Measurements from ENCODE around the gene MSL3B. TPM values are rescaled to one million over a fixed set of nuclear protein-coding genes. Genes with fewer than 3 reads are reported as not detected.
A peak's percentile ranks its signal among the peaks of the same experiment; 100 is the strongest.

MSL3B gene

DNA sequence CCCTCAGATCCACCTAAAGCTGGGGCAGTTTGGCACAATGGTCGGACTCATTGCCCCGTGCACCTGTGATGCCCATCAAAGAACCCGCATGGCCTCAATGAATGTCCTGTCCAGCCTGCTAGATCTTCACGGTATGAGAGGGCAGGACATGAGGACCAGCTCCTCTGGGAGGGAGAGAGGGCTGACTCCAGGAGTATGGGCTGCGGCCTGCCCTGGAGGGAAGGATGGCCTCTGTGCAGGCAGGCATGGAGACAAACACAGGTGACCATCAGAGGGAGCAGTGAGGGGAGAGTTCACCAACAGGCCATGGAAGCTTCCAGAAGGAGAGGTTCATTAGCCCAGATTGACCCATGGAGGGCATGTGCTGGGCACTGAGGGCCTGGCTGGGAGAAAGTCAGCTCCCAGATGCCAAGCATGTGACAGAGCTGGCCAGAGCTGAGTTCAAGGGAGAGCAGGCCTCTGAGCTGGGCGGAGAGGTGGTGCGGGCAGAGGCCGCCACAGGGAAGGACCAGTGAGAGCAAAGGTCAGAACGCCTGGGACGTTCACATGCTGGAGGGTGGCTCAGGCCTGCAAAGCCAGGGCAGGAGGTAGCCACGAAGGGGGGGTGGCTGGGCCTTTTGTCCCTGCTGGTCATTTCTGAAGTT is 50.1 kb downstream of the MSL3B start:
- DNase-seq (ENCODE audit: low spot score) = no peak
- no peak for ATAC-seq (ENCODE audit: low FRiP score)
- TF ChIP-seq, protein P1, sequence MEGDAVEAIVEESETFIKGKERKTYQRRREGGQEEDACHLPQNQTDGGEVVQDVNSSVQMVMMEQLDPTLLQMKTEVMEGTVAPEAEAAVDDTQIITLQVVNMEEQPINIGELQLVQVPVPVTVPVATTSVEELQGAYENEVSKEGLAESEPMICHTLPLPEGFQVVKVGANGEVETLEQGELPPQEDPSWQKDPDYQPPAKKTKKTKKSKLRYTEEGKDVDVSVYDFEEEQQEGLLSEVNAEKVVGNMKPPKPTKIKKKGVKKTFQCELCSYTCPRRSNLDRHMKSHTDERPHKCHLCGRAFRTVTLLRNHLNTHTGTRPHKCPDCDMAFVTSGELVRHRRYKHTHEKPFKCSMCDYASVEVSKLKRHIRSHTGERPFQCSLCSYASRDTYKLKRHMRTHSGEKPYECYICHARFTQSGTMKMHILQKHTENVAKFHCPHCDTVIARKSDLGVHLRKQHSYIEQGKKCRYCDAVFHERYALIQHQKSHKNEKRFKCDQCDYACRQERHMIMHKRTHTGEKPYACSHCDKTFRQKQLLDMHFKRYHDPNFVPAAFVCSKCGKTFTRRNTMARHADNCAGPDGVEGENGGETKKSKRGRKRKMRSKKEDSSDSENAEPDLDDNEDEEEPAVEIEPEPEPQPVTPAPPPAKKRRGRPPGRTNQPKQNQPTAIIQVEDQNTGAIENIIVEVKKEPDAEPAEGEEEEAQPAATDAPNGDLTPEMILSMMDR (IDR thresholded peaks at IDR 0.05) = no peak

DNA sequence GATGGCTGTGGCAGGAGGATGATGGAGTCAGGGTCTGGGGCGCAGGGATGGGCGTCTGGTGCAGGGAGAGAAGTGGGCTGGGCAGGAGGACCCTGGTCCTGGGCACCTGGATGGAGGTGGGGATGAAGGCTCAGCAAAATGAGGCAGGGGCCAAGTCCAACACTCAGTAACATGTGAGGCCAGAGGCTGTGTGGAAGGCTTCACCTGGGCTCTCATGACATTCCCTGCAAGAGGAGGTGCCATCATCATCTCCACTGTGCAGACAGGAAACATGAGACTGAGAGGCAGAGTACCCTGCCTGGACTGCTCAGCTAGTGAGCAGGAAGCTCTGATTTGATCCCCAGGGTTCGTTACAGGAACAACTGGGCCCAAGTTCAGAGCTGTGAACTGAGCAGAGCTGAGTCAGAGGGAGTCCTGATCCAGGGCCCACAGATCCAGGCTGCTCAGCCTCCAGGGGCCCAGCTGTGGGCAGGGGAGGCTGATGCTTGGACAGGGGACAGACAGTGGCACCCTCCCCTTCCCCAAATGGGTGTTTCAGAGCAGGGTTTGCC is 50.8 kb downstream of the MSL3B start:
- no peak for ATAC-seq (ENCODE audit: low FRiP score)
- peak; percentile 8 for DNase-seq (ENCODE audit: low spot score)
- TF ChIP-seq, protein P1 (IDR thresholded peaks at IDR 0.05) = no peak

DNA sequence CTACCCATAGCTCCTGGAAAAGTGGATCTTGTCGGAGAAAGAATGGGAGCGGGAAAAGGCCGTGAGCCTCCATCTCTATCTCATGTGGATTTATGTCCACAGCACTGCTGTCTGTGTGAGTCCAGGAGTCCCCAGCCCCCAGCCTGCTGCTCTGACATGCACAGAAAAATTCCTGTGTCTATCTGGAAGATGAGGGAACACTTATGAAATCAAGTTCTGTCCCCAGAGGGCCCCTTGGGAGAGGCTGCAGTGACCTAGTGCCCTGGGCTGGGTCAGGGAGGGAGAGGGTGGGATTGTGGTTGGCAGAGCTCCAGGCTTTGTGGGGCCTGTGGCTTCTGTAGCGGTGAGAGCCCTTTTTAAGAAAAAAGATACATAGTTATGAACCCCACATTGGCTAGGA is 51.4 kb downstream of the MSL3B start:
- ATAC-seq (ENCODE audit: low FRiP score) (no peak), DNase-seq (ENCODE audit: low spot score) (no peak)
- TF ChIP-seq, protein P1 (IDR thresholded peaks at IDR 0.05) = no peak

DNA sequence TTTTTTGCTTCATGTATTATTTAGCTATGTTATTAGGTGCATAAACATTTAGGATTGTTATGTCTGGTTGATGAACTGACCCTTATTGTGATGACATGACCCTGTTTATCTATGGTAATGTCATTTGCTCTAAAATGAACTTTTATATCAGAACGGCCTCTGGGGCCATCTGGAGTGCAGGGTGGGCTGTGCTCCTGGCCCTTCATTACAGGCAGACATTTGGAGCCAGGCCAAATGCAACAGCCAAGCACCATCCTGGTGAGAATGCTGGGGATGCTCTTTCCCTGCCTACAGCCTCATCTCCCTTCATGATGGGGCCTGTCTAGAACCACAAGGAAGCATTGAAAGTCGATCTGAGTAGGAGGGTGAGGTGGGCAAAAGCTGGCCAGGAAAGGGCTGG is 51.9 kb downstream of the MSL3B start:
- ATAC-seq (ENCODE audit: low FRiP score) = no peak
- TF ChIP-seq, protein P1 (IDR thresholded peaks at IDR 0.05) = no peak
- DNase-seq (ENCODE audit: low spot score) = no peak

DNA sequence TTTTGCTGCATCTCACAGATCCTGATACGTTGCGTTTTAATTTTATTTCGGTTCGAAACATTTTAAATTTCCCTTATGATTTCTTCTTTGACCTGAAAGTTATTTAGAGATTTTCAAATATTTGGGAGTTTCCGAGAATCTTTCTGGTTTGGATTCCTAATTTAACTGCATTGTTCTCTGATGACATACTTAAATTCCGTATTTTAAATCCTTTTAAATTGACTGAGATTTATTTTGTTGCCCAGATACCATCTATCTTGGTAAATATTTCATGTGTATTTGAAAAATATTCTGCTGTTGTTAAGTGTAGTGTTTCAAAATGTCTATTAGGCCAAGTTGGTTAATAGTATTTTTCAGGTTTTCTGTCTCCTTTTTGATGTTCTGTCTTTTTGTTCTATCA is 52.3 kb downstream of the MSL3B start:
- ATAC-seq (ENCODE audit: low FRiP score) (no peak), DNase-seq (ENCODE audit: low spot score) (no peak)
- TF ChIP-seq, protein P1 (IDR thresholded peaks at IDR 0.05) = no peak

Other genes starting within 250 kb of the MSL3B start
- not detected for gene UGT1A10, start 231.9 kb downstream of the MSL3B start, total RNA-seq
- gene UGT1A9, start 196.5 kb downstream of the MSL3B start, total RNA-seq = not detected
- gene UGT1A7, start 186.5 kb downstream of the MSL3B start, total RNA-seq = not detected
- gene UGT1A6, start 175.5 kb downstream of the MSL3B start, total RNA-seq = under 1 TPM in 1 of 4 donors, not detected in 3; 0.82 TPM
- gene UGT1A5, start 155.5 kb downstream of the MSL3B start, total RNA-seq = not detected
- not detected for gene UGT1A4, start 149.7 kb downstream of the MSL3B start, total RNA-seq
- not detected for gene UGT1A3, start 139.3 kb downstream of the MSL3B start, total RNA-seq
- not detected for gene UGT1A1, start 108.1 kb downstream of the MSL3B start, total RNA-seq
- not detected for gene MROH2A, start 90.1 kb downstream of the MSL3B start, total RNA-seq
- gene HJURP, start 13.9 kb downstream of the MSL3B start, total RNA-seq = 1 to 10 TPM in 1 of 4 donors, under 1 TPM in 2, not detected in 1; 0.09 to 2.3 (median 0.13) TPM
- not detected for gene TRPM8, start 49.0 kb upstream of the MSL3B start, total RNA-seq
- gene SPP2, start 182.3 kb upstream of the MSL3B start, total RNA-seq = not detected

Data from omental fat pad (tissue), 4 donors.